ENCODE data around the gene TNFRSF19.
"Not testable (repeated sequence)": the region's sequence is repeated elsewhere in the genome, so short reads cannot be mapped to it uniquely, and the experiment has no call there.

The TNFRSF19 gene

DNA sequence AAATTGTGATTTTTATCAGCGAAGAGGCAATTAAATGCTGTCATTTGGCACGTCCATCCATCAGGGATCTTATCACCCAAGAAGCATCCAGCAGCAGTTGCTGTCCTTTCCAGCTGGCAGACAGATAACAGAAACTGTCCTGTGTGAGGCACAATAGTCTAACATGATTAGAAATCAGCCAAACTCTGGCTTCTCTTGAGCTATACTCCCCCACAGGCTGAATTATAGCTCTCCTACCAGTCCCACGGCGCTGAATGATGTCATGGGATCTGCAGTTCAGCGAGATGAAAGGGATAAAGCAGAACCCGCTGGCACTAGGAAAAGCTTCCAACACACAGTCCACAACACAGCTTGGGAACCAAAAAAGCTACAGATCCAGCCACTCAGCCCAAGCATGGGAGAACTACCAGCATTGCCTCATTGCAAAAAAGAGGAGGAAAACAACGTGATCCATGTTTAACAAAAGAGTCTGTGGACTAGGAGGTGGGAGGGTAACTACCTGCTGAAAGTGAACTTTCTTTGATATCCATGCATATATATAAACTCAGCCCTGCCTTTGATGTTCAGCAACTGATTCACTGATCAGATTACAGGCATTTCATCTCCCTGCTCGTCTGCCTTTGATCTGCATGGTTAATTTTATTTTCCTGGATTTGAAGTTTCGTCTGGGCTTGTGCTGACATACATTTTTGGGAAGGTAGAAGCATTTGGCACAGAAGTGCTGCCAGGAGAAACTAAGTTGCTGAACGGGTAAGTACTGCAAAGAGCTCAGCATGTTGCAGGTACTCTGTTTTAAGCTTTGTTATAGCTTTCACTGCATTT is at the start of gene TNFRSF19:
TSS of gene TNFRSF19 (plus strand) at position 314 of the 822 bp plus-strand sequence. CDS start 19,772 bp downstream, outside the sequence.
- no peak for DNase-seq (ENCODE audit: low read depth in 2 of 2)

DNA sequence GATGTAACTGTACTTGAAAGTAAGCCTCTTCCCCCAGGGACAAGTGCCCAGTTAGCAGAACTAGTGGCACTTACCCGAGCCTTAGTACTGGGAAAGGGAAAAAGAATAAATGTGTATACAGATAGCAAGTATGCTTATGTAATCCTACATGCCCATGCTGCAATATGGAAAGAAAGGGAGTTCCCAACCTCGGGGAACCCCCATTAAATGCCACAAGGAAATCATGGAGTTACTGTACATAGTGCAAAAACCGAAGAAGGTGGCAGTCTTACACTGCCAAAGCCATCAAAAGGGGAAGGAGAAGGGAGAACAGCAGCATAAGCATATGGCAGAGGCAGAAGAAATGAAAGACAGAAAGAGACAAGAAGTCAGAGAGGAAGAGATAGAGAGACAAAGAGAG is 40.3 kb upstream of the TNFRSF19 start:
- DNase-seq (ENCODE audit: low read depth in 2 of 2), result not testable (repeated sequence)

DNA sequence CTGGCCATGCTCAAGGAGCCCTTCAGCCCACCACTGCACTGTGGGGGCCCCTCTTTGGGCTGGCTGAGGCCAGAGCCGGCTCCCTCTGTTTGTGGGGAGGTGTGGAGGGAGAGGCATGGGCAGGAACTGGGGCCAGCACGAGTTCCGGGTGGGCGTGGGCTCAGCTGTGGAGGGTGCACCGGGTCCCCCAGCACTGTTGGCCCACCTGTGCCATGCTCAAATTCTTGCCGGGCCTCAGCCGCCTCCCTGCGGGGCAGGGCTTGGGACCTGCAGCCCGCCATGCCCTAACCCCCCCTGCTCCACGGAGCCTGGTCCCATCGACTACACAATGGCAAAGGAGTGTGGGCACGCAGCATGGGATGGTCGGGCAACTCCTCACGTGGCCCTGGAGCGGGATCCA is 38.8 kb upstream of the TNFRSF19 start:
- no peak for DNase-seq (ENCODE audit: low read depth in 2 of 2)

GRCh38 chr13:23534090-23534489 is 36.1 kb upstream of the TNFRSF19 start:
- DNase-seq (ENCODE audit: low read depth in 2 of 2), result no peak

DNA sequence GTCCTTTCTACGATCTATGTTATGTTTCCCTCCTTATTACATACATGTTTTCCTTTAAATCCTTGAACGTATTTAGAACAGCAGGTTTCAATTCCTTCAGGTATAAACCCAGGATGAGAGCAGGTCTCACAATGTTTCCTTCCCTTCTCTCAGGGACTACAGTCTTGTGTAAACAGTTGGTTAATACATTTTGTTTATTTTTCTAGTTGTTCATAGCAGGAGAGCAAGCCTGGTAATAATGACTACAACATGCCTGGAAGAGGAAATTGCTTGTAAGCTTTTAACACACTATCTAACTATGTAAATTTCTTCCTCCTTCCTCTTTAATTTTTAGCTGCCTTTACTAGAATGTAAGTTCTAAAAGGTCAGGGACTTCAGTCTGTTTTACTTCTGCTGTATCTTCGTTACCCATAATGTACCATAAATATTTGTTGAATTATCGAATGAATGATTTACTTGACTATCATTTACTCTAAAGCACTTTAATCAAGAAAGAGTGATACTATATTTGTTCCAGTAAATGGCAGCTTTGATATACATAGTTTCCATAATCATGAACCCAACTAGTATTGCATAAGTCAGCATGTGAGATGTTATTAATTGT is 28.9 kb upstream of the TNFRSF19 start:
- no peak for DNase-seq (ENCODE audit: low read depth in 2 of 2)

DNA sequence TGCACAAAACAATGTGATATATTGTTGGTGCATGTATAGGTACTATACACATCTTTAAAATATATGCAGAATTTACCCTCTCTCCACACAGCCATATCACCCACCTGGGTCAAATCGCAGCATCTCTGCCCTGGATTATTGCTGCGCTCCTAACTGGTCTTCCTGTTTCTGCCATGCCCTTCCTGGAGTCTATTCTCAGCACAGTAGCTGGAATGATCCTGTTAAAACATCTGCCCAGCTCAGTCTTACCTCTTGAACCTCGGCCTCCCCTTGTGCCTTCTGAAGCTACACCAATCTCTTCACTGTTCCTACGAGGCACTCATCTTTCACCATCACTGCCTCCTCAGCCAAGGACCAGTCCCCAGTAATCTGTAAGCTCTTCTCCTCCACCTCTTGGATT is 25.5 kb upstream of the TNFRSF19 start:
- no peak for DNase-seq (ENCODE audit: low read depth in 2 of 2)

DNA sequence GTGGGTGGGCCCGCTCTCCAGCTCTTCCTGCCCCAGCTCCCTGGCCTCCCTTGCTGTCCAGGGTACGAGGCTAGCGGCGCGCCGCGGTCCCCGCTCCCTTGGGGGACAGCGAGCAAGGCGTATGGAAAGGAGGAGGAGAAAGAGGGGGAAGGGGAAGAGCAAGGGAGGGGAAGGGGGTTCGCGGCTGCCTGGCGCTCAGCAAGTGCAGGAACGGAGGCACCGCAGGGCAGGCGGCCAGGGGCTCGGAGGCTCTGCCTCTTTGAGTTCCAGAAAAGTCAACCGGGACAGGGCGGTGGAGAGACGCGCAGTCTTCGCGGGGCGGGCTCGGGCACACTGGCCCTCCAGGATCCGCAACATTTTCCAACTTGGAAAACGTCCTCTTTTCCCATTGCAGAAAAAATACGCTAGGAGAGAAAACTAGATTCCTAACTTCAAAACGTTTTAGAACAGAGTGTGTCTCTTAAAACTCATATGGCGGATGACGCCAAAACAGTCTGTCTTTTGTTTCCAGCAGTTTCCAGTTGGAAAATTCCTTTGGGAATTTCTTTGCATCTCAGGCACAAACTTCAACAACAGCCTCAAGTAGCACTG is 23.1 kb upstream of the TNFRSF19 start:
- DNase-seq (ENCODE audit: low read depth in 2 of 2), result no peak

GRCh38 chr13:23549724-23550123 is 20.5 kb upstream of the TNFRSF19 start:
- DNase-seq (ENCODE audit: low read depth in 2 of 2), result no peak

DNA sequence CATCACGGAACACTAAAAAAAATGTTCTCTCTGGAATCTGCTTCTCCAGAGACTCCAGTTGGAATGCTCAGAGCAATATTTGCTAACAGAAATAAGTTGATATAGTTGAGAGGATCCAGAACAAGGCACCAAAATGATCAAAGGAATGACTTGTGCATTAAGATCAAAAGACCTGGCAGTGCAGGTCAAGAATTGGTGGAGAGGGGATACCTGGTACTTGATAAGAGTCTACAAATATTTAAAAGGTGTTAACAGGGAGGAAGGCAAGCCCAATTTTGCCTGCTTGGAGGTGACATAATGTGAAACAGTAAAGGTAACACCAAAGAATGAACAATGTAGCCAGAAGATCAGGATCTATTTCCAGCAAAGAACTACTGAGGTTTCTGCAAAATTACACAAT is 20.0 kb upstream of the TNFRSF19 start:
- no peak for DNase-seq (ENCODE audit: low read depth in 2 of 2)

GRCh38 chr13:23551213-23552008 is 18.8 kb upstream of the TNFRSF19 start:
- no peak for DNase-seq (ENCODE audit: low read depth in 2 of 2)

DNA sequence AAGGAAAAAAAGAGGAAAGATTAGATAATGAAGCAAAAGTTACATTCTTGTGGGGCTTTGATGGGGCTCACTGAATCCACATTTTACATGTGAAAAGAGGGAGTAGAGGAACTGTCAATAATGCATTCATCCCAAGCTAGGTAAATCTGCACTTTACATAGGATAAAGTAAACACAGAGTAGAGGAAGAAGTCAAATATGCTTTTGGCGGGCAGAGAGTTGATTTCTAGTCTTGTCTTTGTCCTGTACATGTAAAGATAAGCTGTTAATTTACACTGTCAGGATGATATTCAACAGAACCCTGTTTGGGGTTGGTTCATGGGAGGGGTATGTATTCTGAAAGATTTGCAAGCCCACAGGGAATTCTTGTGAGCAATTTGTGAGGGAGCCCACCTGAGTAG is 18.0 kb upstream of the TNFRSF19 start:
- no peak for DNase-seq (ENCODE audit: low read depth in 2 of 2)

GRCh38 chr13:23552661-23553060 is 17.6 kb upstream of the TNFRSF19 start:
- DNase-seq (ENCODE audit: low read depth in 2 of 2), result no peak

DNA sequence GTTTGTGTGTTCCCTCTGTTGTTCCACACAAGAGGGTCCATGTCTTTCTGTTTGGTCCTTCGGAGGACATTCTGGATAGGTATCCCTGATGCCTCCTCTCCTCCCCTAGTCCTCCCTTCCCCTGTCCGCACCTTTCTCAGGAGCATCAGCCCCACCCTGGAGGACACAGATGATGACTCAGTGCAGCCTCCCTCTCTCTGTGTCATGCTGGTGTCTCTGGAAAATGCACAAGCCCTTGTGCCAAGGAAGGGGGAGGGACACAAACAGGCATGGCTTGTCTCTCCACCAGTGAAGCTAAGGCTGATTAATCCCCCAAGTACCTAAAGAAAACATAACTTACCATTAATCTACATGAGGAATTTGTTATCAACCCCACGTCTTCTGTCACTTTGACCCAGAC is 16.2 kb upstream of the TNFRSF19 start:
- no peak for DNase-seq (ENCODE audit: low read depth in 2 of 2)

GRCh38 chr13:23557043-23557442 is 13.2 kb upstream of the TNFRSF19 start:
- DNase-seq (ENCODE audit: low read depth in 2 of 2), result no peak

DNA sequence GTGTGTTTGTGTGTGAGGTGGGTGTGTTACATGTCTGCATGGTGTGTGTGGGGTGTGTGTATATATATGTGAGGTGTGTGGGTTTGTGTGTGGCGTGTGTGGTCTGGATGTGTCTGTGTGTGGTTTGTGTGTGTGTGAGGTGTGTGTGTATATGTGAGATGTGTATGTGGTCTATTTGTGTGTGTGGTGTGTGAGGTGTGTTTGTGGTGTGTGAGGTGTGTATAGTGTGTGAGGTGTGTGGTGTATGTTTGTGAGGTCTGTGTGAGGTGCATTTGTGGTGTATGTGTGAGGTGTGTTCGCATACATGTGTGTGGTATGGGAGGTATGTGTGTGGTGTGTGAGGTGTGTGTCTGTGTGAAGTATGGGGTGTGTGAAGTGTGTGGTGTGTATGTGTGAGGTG is 12.5 kb upstream of the TNFRSF19 start:
- DNase-seq (ENCODE audit: low read depth in 2 of 2), result no peak

DNA sequence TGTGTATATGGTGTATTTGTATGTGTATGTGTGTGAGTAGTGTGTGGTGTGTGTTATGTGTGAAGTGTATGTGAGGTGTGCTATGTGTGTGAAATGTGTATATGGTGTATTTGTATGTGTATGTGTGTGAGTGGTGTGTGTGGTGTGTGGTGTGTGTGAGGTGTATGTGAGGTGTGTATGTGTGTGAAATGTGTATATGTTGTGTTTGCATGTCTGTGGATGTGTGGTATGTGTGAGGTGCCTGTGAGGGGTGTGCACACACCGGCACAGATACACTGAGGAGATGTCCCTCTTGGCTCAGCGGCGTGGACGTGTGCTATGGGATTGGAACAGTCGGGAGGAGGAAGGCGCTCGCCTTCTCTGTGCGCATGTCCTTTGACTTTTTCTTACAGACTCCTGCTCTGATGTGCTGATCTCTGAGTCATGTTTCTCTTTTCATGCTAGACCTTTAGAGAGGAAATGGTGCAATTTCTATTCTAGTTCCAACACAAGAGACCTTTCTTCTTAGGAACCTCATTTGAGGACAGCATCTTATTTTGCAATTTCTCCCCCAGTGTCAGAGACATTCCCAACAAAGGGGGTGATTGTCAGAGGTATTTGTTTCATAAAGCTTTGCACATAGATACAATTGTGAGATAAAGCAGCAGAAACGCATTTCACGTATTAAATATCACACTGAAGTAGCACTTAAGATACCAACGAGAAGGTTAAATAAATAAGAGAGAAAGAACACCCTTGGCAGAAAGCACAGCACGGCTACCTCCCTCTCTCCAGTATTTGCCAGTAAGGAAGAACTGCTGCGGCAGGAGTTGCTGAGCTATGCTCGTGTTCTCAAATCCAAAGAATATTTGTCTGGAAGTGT is 11.3 kb upstream of the TNFRSF19 start:
- DNase-seq (ENCODE audit: low read depth in 2 of 2), result peak in 1 of 2 donors; percentile 6

- no peak for DNase-seq (ENCODE audit: low read depth in 2 of 2)
These were observed 9.6 kb upstream of the TNFRSF19 start for GRCh38 chr13:23560571-23561089.

DNA sequence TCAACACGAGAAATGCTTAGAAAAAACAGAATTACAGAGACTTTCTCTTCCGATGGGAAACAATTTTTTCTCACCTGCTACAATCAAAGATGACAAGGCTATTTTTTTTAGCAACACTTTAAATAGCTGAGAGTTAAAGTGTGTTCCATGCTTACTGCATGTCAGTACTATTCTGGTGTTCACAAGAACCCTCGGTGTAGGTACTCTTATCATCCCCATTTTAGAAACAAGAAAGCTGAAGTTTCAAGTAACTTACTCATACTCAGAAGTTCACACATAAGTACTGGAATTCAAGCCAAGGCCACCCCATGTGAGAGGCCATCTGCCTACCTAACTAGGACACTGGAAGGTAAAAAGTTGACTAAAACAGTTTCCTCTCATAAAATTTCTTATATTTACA is 9.0 kb upstream of the TNFRSF19 start:
- no peak for DNase-seq (ENCODE audit: low read depth in 2 of 2)

- DNase-seq (ENCODE audit: low read depth in 2 of 2), result no peak
These were observed 6.9 kb upstream of the TNFRSF19 start for GRCh38 chr13:23563085-23563845.

GRCh38 chr13:23567906-23568460 is 2.2 kb upstream of the TNFRSF19 start:
- DNase-seq (ENCODE audit: low read depth in 2 of 2), result no peak
